B cell (primary cell): ENCODE measurements around the gene SLC23A3. TPM values are rescaled to one million over a fixed set of nuclear protein-coding genes. Genes with fewer than 3 reads are reported as not detected.

ENCODE experiments used
- ATAC-seq: fragments of 200-7000 bp; cut with Tn5 transposase; one replicate; pipeline ENCODE4 v1.10.0; 2021; ENCODE audit warnings: low read depth, mild to moderate bottlenecking, moderate number of reproducible peaks, moderate library complexity
- CTCF ChIA-PET: fragments of 350-600 bp; sonication (Branson Sonifier 250); formaldehyde crosslinking; loops from one replicate; lab custom pipeline; 2021; ENCODE audit warnings: antibody characterized with exemption, inconsistent platforms; lab: Charles Lee
- POLR2A ChIA-PET: fragments of 350-600 bp; sonication (Branson Sonifier 250); formaldehyde crosslinking; loops from one replicate; lab custom pipeline; 2021; ENCODE audit warnings: antibody characterized with exemption; lab: Charles Lee
- DNase-seq: peaks from one replicate; pipeline ENCODE4 v3.0.0; 2013
- H2AFZ ChIP-seq: 2 replicates; pipeline ENCODE4 v1.6.1; 2012; ENCODE audit warnings: mild to moderate bottlenecking, low read depth, low read length; ENCODE audit not compliant: insufficient read depth, poor library complexity, severe bottlenecking
- H3K27ac ChIP-seq, 2 donors: 1 replicate in 1 of 2; 2 replicates in 1 of 2; pipeline ENCODE4 v1.5.1; 2012 to 2013; ENCODE audit warnings: low read length in 2 of 2, mild to moderate bottlenecking in 2 of 2, moderate library complexity in 1 of 2
- H3K27me3 ChIP-seq, 4 experiments: fragments of 200-600 bp in 1 of 4; sonication (generic) in 1 of 4; replicated peaks in 1 of 4; 1 replicate in 2 of 4; 2 replicates in 2 of 4; pipeline versions ENCODE4 v1.6.1 to v1.7.0; 2013 to 2016; ENCODE audit warnings: low read length in 3 of 4, mild to moderate bottlenecking in 2 of 4, mixed read lengths in 1 of 4, moderate library complexity in 1 of 4; ENCODE audit not compliant: insufficient read depth in 4 of 4, control insufficient read depth in 3 of 4; ENCODE audit errors: control extremely low read depth in 1 of 4
- H3K36me3 ChIP-seq, 2 experiments: replicated peaks in 1 of 2; 1 replicate in 1 of 2; 2 replicates in 1 of 2; pipeline versions ENCODE4 v1.6.1 to v1.7.1; 2013; ENCODE audit warnings: low read length in 1 of 2; ENCODE audit not compliant: insufficient read depth in 2 of 2, control insufficient read depth in 1 of 2; ENCODE audit errors: control extremely low read depth in 1 of 2, extremely low read depth in 1 of 2
- H3K4me1 ChIP-seq, 2 donors: fragments of 200-600 bp in 1 of 2; sonication (generic) in 1 of 2; 1 replicate in 1 of 2; 2 replicates in 1 of 2; pipeline versions ENCODE4 v1.5.1 to v1.6.1; 2013 to 2017; ENCODE audit warnings: low read length in 2 of 2; ENCODE audit not compliant: control insufficient read depth in 2 of 2, insufficient read depth in 2 of 2
- H3K4me2 ChIP-seq: replicated peaks from 2 replicates; pipeline ENCODE3; 2012; ENCODE audit warnings: mild to moderate bottlenecking, low read depth, low read length; ENCODE audit not compliant: poor library complexity, severe bottlenecking
- H3K4me3 ChIP-seq, 5 experiments: fragments of 200-600 bp in 1 of 5; sonication (generic) in 1 of 5; 1 replicate in 3 of 5; 2 replicates in 2 of 5; pipeline versions ENCODE4 v1.5.1 to v1.7.0; 2011 to 2016; ENCODE audit warnings: low read length in 4 of 5, mild to moderate bottlenecking in 4 of 5, low read depth in 2 of 5, control low read depth in 1 of 5, moderate library complexity in 1 of 5; ENCODE audit not compliant: insufficient read depth in 1 of 5; ENCODE audit errors: control extremely low read depth in 1 of 5, extremely low read depth in 1 of 5
- H3K79me2 ChIP-seq: fragments of 200-600 bp; sonication (generic); one replicate; pipeline ENCODE4 v1.6.0; 2016; ENCODE audit warnings: low read length; ENCODE audit not compliant: control insufficient read depth, insufficient read depth
- H3K9ac ChIP-seq: fragments of 200-600 bp; sonication (generic); 2 replicates; pipeline ENCODE4 v1.6.1; 2017; ENCODE audit warnings: mild to moderate bottlenecking, low read length, moderate library complexity
- H3K9me3 ChIP-seq, 3 donors: one replicate each; pipeline versions ENCODE4 v1.6.1 to v1.7.1; 2013; ENCODE audit warnings: low read length in 2 of 3; ENCODE audit not compliant: control insufficient read depth in 2 of 3, insufficient read depth in 1 of 3; ENCODE audit errors: control extremely low read depth in 1 of 3
- H4K20me1 ChIP-seq: 2 replicates; pipeline ENCODE4 v1.6.0; 2012; ENCODE audit warnings: mild to moderate bottlenecking, low read length; ENCODE audit not compliant: insufficient read depth, control insufficient read depth, poor library complexity, severe bottlenecking
- H3K27ac Mint-ChIP-seq: one replicate; pipeline ENCODE4 v1.8.0; 2021; ENCODE audit warnings: mixed read lengths
- H3K27me3 Mint-ChIP-seq: one replicate; pipeline ENCODE4 v1.8.0; 2021; ENCODE audit warnings: mixed read lengths
- H3K4me1 Mint-ChIP-seq: one replicate; pipeline ENCODE4 v1.8.0; 2021; ENCODE audit warnings: mixed read lengths
- H3K4me3 Mint-ChIP-seq: one replicate; pipeline ENCODE4 v1.8.0; 2021; ENCODE audit warnings: mixed read lengths
- H3K9me3 Mint-ChIP-seq: one replicate; pipeline ENCODE4 v1.8.0; 2022; ENCODE audit warnings: mixed read lengths; ENCODE audit not compliant: insufficient read depth
- EZH2 ChIP-seq: IDR thresholded peaks from 2 replicates; pipeline ENCODE4 v1.6.1; 2012; ENCODE audit warnings: borderline replicate concordance, low read depth, mild to moderate bottlenecking, moderate library complexity, low read length; ENCODE audit not compliant: insufficient read depth, poor library complexity, severe bottlenecking
- WGBS: methylation state at CpG from one replicate; pipeline ENCODE4 v1.1.5; 2013; ENCODE audit warnings: missing lambda C conversion rate; ENCODE audit not compliant: insufficient coverage; 5-methylcytosine and 5-hydroxymethylcytosine counted together
- intact Hi-C: fragments of 100-400 bp; cut with micrococcal nuclease; formaldehyde crosslinking; loops from one replicate; pipeline ENCODE4 v1.10.0; 2022
- polyA plus RNA-seq: library from polyadenylated mRNA; depleted of rRNA; stranded (reverse); fragments of >200 nt; gene quantifications from 2 replicates; pipeline ENCODE4 v1.2.3, GENCODE V29; 2012
- total RNA-seq, 2 donors: library from RNA; stranded (reverse); fragments of 120-200 nt in 1 of 2; gene quantifications; 1 replicate in 1 of 2; 2 replicates in 1 of 2; pipeline versions ENCODE4 v1.2.3 to v1.2.4, GENCODE V29; 2013 to 2022
- TF ChIP-seq, protein P1 (sequence below): fragments of 200-600 bp; IDR thresholded peaks from one replicate; pipeline ENCODE4 v1.8.0; 2022; ENCODE audit warnings: antibody characterized with exemption, mild to moderate bottlenecking

Gene SLC23A3
- total and polyA plus RNA-seq, 2 donors (not counting 1 experiment from before 2014, with no cell fraction given), result 2.4 to 15.2 TPM

DNA sequence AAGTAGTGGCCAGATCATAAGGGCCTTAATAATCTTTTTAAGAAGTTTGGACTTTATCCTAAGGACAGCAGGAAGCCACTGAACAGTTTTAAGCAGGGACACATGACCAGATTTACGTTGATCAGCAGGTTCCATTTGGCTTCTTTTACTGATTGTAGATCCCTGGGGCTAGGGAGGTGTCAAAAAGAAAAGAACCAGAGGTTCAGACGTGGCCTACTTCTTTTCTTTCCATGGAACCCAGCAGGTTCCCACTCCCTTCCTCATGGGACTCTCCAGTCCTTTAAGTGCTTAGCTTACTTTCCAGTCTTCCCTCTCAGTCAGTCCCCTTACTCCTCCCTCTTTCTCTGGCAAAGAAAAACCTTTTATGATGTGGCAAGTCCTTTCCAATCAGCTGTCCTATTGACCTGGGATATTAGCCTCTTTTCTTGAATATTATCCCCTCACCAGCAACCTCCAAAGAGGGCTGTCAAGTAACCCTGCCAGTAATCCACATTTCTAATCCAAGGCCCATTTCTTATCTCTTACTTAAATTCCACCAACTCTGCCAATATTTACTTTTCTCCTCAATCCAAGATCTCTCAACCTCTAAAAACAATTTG lies 42.7 kb downstream of the SLC23A3 start:
- Histone ChIP-seq H3K36me3 (peaks cover 0 to 15% of the 10 kb centered on the region in 2 experiments), H3K79me2 (peaks cover 12% of the 10 kb centered on the region), H4K20me1 (peaks cover 40% of the 10 kb centered on the region), H3K27me3 (no peaks in the 10 kb centered on the region), H3K4me3 (no peak overlapping the region), H3K9me3 (no peaks in the 10 kb centered on the region), H3K4me1 (no peaks in the 10 kb centered on the region), H3K9ac (no peak overlapping the region), H2AFZ (no peak overlapping the region), H3K4me2 (no peak overlapping the region), H3K27ac (no peak overlapping the region)
- ATAC-seq (no peak), DNase-seq (no peak)
- intact Hi-C loops, result no loop called here
- no peaks in the 10 kb centered on the region for H3K9me3 Mint-ChIP-seq
- TF ChIP-seq, protein P1, sequence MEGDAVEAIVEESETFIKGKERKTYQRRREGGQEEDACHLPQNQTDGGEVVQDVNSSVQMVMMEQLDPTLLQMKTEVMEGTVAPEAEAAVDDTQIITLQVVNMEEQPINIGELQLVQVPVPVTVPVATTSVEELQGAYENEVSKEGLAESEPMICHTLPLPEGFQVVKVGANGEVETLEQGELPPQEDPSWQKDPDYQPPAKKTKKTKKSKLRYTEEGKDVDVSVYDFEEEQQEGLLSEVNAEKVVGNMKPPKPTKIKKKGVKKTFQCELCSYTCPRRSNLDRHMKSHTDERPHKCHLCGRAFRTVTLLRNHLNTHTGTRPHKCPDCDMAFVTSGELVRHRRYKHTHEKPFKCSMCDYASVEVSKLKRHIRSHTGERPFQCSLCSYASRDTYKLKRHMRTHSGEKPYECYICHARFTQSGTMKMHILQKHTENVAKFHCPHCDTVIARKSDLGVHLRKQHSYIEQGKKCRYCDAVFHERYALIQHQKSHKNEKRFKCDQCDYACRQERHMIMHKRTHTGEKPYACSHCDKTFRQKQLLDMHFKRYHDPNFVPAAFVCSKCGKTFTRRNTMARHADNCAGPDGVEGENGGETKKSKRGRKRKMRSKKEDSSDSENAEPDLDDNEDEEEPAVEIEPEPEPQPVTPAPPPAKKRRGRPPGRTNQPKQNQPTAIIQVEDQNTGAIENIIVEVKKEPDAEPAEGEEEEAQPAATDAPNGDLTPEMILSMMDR, result no peak
- no peak for TF ChIP-seq EZH2
- peaks cover 2% of the 10 kb centered on the region for H3K4me1 Mint-ChIP-seq
- H3K27ac Mint-ChIP-seq, result no peak overlapping the region
- CTCF ChIA-PET, result interaction anchor here (3.8 kb wide), 1 partner anchor 8 kb away, joined by 19 read pairs; no protein-coding TSS in a partner anchor
- POLR2A ChIA-PET, result no interaction called here
- H3K27me3 Mint-ChIP-seq, result no peaks in the 10 kb centered on the region
- 80% methylated on average over 1 of the region's 2 CpGs for WGBS
- no peak overlapping the region for H3K4me3 Mint-ChIP-seq

DNA sequence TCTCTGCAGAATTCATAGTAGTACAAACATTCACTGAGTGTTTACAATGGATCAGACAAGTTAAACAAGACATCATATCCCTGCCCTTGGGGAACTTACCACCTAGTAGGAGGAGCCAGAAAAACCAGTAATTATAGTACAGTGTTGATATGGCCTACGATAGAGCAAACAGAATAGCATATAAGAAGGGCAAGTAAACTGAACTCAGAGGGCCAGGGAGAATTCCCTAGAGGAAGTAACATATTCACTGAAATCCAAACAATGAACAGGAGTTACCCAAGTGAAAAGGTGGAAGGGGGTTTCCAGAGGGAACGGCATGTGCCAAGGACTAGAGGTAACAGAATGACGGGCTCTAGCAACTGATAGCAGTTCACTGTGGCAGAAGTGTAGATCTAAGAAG lies 43.3 kb downstream of the SLC23A3 start:
- no peaks in the 10 kb centered on the region for H3K27me3 Mint-ChIP-seq
- H3K4me1 Mint-ChIP-seq, result peaks cover 2% of the 10 kb centered on the region
- Histone ChIP-seq H3K79me2 (peaks cover 12% of the 10 kb centered on the region), H2AFZ (no peak overlapping the region), H3K9me3 (no peaks in the 10 kb centered on the region), H3K4me3 (no peak overlapping the region), H3K27me3 (no peaks in the 10 kb centered on the region), H3K4me1 (no peaks in the 10 kb centered on the region), H3K4me2 (no peak overlapping the region), H4K20me1 (peaks cover 40% of the 10 kb centered on the region), H3K27ac (no peak overlapping the region), H3K36me3 (peaks cover 0 to 15% of the 10 kb centered on the region in 2 experiments), H3K9ac (no peak overlapping the region)
- ATAC-seq (no peak), DNase-seq (no peak)
- no peak overlapping the region for H3K27ac Mint-ChIP-seq
- TF ChIP-seq, protein P1, result no peak
- CTCF ChIA-PET, result no interaction called here
- WGBS, result 89% methylated on average over 2 of the region's 3 CpGs
- no peak overlapping the region for H3K4me3 Mint-ChIP-seq
- POLR2A ChIA-PET, result interaction anchor here (0.6 kb wide), 1 partner anchor 134 kb away, joined by 3 read pairs; no protein-coding TSS in a partner anchor
- no peaks in the 10 kb centered on the region for H3K9me3 Mint-ChIP-seq
- intact Hi-C loops, result no loop called here
